Stomach (tissue), 9 donors: Measurements from ENCODE around the gene CAVIN4. TPM values are rescaled to one million over a fixed set of nuclear protein-coding genes. Genes with fewer than 3 reads are reported as not detected.
A peak's percentile ranks its signal among the peaks of the same experiment; 100 is the strongest.

ENCODE experiments used
- DNase-seq, 2 donors: peaks; one replicate each; pipeline versions ENCODE4 v3.0.0 to v3.0.0-alpha.2; 2013 to 2019
- H3K27ac ChIP-seq, 5 donors: fragments of 200-600 bp in 4 of 5; sonication (generic) in 4 of 5; one replicate each; pipeline ENCODE4 v1.5.1; 2013 to 2019; ENCODE audit warnings: mild to moderate bottlenecking in 1 of 5, moderate library complexity in 1 of 5
- H3K27me3 ChIP-seq, 3 donors: fragments of 200-600 bp; sonication (generic); one replicate each; pipeline ENCODE4 v1.5.1; 2017 to 2019; ENCODE audit warnings: mixed run types in 1 of 3
- H3K36me3 ChIP-seq, 4 donors: fragments of 200-600 bp; sonication (generic); 1 replicate in 3 of 4; 2 replicates in 1 of 4; pipeline ENCODE4 v1.5.1; 2016 to 2019
- H3K4me1 ChIP-seq, 4 donors: fragments of 200-600 bp; sonication (generic); one replicate each; pipeline ENCODE4 v1.5.1; 2016 to 2019
- H3K4me3 ChIP-seq, 4 donors: fragments of 200-600 bp; sonication (generic) in 3 of 4; one replicate each; pipeline ENCODE4 v1.5.1; 2016 to 2019; ENCODE audit warnings: mild to moderate bottlenecking in 1 of 4
- H3K9me3 ChIP-seq, 4 donors: fragments of 200-600 bp; sonication (generic); one replicate each; pipeline ENCODE4 v1.5.1; 2016 to 2019
- EP300 ChIP-seq: sonication (generic); formaldehyde crosslinking; IDR thresholded peaks from one replicate; pipeline ENCODE4 v1.6.1; 2017; ENCODE audit warnings: antibody characterized with exemption
- POLR2A ChIP-seq, 4 donors: fragments of 450-650 bp; IDR thresholded peaks; one replicate each; pipeline ENCODE4 v1.6.1; 2016; ENCODE audit warnings: antibody characterized with exemption in 4 of 4, control low read depth in 2 of 4, mild to moderate bottlenecking in 1 of 4, moderate library complexity in 1 of 4
- POLR2AphosphoS5 ChIP-seq, 3 donors: sonication (generic); formaldehyde crosslinking; IDR thresholded peaks; one replicate each; pipeline ENCODE4 v1.6.1; 2016; ENCODE audit warnings: antibody characterized with exemption in 3 of 3
- WGBS, 5 donors: extraction: QIAGEN DNeasy Blood & Tissue Kit in 3 of 5; methylation state at CpG; one replicate each; pipeline versions ENCODE4 v1.1.5 to v1.1.7; 2013 to 2018; 5-methylcytosine and 5-hydroxymethylcytosine counted together
- intact Hi-C: fragments of 100-400 bp; cut with DNase I; formaldehyde crosslinking; loops from one replicate; pipeline ENCODE4 v1.15.1; 2023; ENCODE audit warnings: low total_unique reads
- polyA plus RNA-seq, 3 donors: library from polyadenylated mRNA; stranded (reverse); fragments of 200-250 nt; gene quantifications; one replicate each; pipeline ENCODE4 v1.2.3, GENCODE V29; 2013
- total RNA-seq, 5 donors: library from RNA; depleted of rRNA; stranded (reverse); fragments of >200 nt; gene quantifications; one replicate each; pipeline versions ENCODE4 v1.1.0 to v1.2.3, GENCODE V29; 2014 to 2016
- TF ChIP-seq, protein P1 (sequence below), 7 experiments: fragments of 450-650 bp in 4 of 7; fragments of 200-600 bp in 3 of 7; sonication (generic) in 3 of 7; IDR thresholded peaks; one replicate each; pipeline ENCODE4 v1.5.1; 2016 to 2019; ENCODE audit warnings: antibody characterized with exemption in 7 of 7, control low read depth in 2 of 7, mild to moderate bottlenecking in 1 of 7
- donor health status: healthy with polysubstance abuse.
- donor health status: Bipolar disorder and iron deficiency.
- donor health status: healthy.

The CAVIN4 gene
- total and polyA plus RNA-seq, 8 donors = 0.13 to 0.55 (median 0.34) TPM; not detected in 4

DNA sequence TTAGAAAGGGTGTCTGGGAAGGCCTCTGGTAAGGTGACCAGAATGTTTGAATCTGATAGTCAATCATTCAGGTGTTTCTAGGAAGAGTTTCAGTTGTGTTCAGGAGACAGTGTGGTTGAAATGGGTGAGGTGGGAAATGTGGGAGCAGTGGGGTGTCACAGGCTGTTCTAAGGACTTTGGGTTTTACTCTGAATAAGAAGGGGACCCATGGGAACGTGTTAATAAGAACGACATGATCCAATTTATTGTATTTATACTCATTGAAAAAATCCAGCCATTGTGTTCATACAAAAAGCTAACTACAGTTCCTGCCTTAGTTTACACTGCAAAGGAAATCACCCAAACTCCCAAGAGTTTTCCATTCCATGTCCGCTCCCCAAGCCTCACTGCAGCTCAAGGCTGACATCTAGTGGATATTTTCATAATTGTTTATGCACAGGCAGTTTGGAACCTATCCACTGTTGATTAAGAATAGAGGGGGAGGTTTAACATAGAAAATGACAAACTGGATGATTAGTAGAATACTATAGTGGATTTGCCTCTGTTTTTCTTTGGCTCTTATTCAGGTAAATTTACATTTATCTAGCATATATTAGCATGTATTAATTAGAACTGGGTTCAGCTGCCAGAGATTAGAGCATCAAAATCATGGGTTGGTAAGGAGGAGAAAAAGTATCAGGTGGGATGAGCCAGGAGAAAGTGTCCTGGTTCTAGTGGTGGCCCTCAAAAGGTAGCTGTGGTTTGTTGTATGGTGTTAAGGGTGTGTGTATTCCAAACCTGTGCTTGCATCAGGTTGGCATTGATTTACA is 17.7 kb downstream of the CAVIN4 start:
- no peak overlapping the region for H3K27ac ChIP-seq
- H3K9me3 ChIP-seq = no peaks in the 10 kb centered on the region
- 14 to 21% (median 17%) methylated on average over 3 of the region's 3 CpGs for WGBS, 5 donors
- intact Hi-C loops = no loop called here
- no peaks in the 10 kb centered on the region for H3K36me3 ChIP-seq
- no peak for TF ChIP-seq EP300
- TF ChIP-seq POLR2A (IDR thresholded peaks at IDR 0.05) = no peak
- TF ChIP-seq POLR2AphosphoS5 (IDR thresholded peaks at IDR 0.05) = peak in 1 of 3 donors; percentile 38
- TF ChIP-seq, protein P1, sequence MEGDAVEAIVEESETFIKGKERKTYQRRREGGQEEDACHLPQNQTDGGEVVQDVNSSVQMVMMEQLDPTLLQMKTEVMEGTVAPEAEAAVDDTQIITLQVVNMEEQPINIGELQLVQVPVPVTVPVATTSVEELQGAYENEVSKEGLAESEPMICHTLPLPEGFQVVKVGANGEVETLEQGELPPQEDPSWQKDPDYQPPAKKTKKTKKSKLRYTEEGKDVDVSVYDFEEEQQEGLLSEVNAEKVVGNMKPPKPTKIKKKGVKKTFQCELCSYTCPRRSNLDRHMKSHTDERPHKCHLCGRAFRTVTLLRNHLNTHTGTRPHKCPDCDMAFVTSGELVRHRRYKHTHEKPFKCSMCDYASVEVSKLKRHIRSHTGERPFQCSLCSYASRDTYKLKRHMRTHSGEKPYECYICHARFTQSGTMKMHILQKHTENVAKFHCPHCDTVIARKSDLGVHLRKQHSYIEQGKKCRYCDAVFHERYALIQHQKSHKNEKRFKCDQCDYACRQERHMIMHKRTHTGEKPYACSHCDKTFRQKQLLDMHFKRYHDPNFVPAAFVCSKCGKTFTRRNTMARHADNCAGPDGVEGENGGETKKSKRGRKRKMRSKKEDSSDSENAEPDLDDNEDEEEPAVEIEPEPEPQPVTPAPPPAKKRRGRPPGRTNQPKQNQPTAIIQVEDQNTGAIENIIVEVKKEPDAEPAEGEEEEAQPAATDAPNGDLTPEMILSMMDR (IDR thresholded peaks at IDR 0.05) = peak in 5 of 7 experiments; percentile 64 to 78 (median 73)
- peak in 1 of 2 donors; percentile 86 for DNase-seq
- peaks cover 0 to 26% (median 8%) of the 10 kb centered on the region in 4 donors for H3K4me1 ChIP-seq
- H3K27me3 ChIP-seq = no peaks in the 10 kb centered on the region
- no peak overlapping the region for H3K4me3 ChIP-seq

DNA sequence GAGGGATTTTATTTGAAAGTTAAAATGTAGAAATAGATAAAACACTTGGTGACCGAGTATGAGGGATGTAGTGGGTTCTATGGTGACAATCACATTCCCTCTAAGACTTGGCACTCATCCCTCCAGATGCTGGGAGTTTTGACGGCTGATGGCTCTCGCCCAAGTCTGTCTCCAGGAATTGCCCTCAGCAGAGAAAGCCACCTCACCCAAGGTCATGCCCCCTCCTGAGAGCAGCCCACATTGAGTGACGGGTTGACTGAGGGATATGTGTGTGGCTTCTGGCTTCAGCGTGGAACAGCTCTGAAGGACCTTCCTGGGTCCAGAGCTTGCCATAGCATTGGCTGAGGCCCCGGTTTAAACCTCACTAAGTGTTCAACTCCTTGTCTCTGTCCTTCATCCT is 19.4 kb downstream of the CAVIN4 start:
- 25 to 44% (median 36%) methylated on average over 6 of the region's 6 CpGs for WGBS, 5 donors
- H3K27ac ChIP-seq = no peak overlapping the region
- H3K4me3 ChIP-seq = no peak overlapping the region
- peaks cover 0 to 26% (median 8%) of the 10 kb centered on the region in 4 donors for H3K4me1 ChIP-seq
- intact Hi-C loops = no loop called here
- DNase-seq = peak in 1 of 2 donors; percentile 16
- TF ChIP-seq, protein P1 (IDR thresholded peaks at IDR 0.05) = no peak
- TF ChIP-seq POLR2AphosphoS5 (IDR thresholded peaks at IDR 0.05) (no peak), POLR2A (IDR thresholded peaks at IDR 0.05) (no peak), EP300 (no peak)
- no peaks in the 10 kb centered on the region for H3K9me3 ChIP-seq
- H3K27me3 ChIP-seq = no peaks in the 10 kb centered on the region
- H3K36me3 ChIP-seq = no peaks in the 10 kb centered on the region

DNA sequence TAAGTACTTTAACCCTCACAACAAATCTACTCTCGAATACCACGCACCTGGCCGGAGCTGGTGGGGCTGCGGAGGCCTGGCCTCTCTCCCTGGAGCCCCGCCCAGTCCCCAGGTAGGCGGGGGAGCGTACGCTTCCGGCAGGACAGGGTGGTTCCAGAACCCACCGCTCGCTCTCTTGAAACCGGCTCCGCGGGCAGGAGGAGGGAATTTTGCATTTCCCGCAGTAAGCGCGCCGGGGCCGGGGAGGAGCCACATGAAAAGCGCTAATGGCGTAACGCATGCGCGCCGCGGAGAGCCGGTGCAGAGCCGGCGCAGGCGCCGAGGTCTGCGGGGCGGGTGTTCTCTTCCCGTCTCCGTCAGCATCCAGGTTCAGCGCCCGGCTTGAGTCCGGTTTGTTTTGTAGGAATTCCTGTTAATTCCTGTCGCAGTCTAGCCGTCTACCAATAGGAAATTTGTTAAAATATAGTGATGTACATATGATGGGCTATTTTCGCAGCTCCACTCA is 20.8 kb downstream of the CAVIN4 start:
- H3K4me3 ChIP-seq = peak overlapping the region; percentile 43 to 49 (median 46)
- H3K4me1 ChIP-seq = peaks cover 0 to 26% (median 8%) of the 10 kb centered on the region in 4 donors
- TF ChIP-seq, protein P1 (IDR thresholded peaks at IDR 0.05) = peak in 1 of 7 experiments; percentile 19
- TF ChIP-seq POLR2AphosphoS5 (IDR thresholded peaks at IDR 0.05) = peak in 1 of 3 donors; percentile 57
- TF ChIP-seq POLR2A (IDR thresholded peaks at IDR 0.05) = no peak
- no peak for TF ChIP-seq EP300
- H3K27ac ChIP-seq = peak overlapping the region; percentile 14 to 67 (median 41)
- DNase-seq = peak; percentile 88 to 96
- no peaks in the 10 kb centered on the region for H3K27me3 ChIP-seq
- no peaks in the 10 kb centered on the region for H3K36me3 ChIP-seq
- 1 to 2% (median 1%) methylated on average over 29 to 41 of the region's 41 CpGs for WGBS, 5 donors
- intact Hi-C loops = no loop called here
- H3K9me3 ChIP-seq = no peaks in the 10 kb centered on the region

DNA sequence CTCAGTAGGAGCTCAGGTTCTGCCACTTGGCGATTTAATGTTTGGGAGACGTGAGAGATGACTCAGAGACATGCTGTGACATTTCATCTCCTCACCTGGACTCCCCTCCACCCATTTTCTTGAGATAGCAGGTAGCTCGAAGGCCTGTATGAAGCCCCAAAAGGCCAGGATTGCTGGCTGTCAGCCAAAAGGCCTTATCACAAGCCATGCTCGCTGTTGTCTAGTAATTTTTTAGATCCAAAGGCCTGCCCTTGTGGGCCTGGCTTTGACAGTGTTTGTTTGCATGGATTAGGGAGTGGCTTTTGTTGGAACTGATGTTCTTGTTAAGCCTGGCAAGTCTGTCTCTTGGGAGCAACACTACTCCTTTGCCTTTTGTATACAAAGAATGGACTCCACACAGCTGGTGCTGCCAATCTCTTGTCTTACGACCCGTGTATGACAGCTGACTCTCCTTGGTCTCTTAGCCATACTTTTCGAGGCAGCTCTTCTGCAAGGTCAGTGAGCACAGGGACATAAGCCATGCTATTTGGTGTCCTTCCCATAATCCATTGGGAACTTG is 22.7 kb downstream of the CAVIN4 start:
- TF ChIP-seq EP300 (no peak), POLR2A (IDR thresholded peaks at IDR 0.05) (no peak), POLR2AphosphoS5 (IDR thresholded peaks at IDR 0.05) (no peak)
- TF ChIP-seq, protein P1 (IDR thresholded peaks at IDR 0.05) = no peak
- Histone ChIP-seq H3K9me3 (no peaks in the 10 kb centered on the region), H3K4me1 (peaks cover 0 to 22% (median 8%) of the 10 kb centered on the region in 4 donors), H3K27me3 (no peaks in the 10 kb centered on the region), H3K27ac (no peak overlapping the region), H3K4me3 (no peak overlapping the region), H3K36me3 (no peaks in the 10 kb centered on the region)
- DNase-seq = peak in 1 of 2 donors; percentile 27
- WGBS, 5 donors = 70 to 80% (median 75%) methylated on average over 7 of the region's 7 CpGs
- intact Hi-C loops = loop anchor here (10.0 kb wide), 1 partner anchor 714 kb away; no protein-coding TSS in a partner anchor
